ENCODE data around the gene SLIT1.

The SLIT1 gene

GRCh38 chr10:97078261-97078937, 107.4 kb downstream of the SLIT1 start:
- DNase-seq, result no peak

- DNase-seq, result no peak
Measured at GRCh38 chr10:97076781-97077180, 109.0 kb downstream of the SLIT1 start.

GRCh38 chr10:97075961-97076525, 109.7 kb downstream of the SLIT1 start:
- no peak for DNase-seq

- DNase-seq, result no peak
Measured at GRCh38 chr10:97075421-97075820, 110.3 kb downstream of the SLIT1 start.

GRCh38 chr10:97074256-97075145, 111.3 kb downstream of the SLIT1 start:
- DNase-seq, result no peak

GRCh38 chr10:97072851-97073665, 112.7 kb downstream of the SLIT1 start:
- DNase-seq, result peak; percentile 1

- DNase-seq, result no peak
Measured at GRCh38 chr10:97071496-97071895, 114.3 kb downstream of the SLIT1 start.

- DNase-seq, result no peak
Measured at GRCh38 chr10:97069576-97070362, 116.0 kb downstream of the SLIT1 start.

GRCh38 chr10:97069026-97069425, 116.7 kb downstream of the SLIT1 start:
- DNase-seq, result no peak

- DNase-seq, result no peak
Measured at GRCh38 chr10:97067716-97068391, 117.9 kb downstream of the SLIT1 start.

GRCh38 chr10:97066877-97067555, 118.7 kb downstream of the SLIT1 start:
- DNase-seq, result no peak

- no peak for DNase-seq
Measured at GRCh38 chr10:97065686-97066660, 119.8 kb downstream of the SLIT1 start.

GRCh38 chr10:97065128-97065527, 120.6 kb downstream of the SLIT1 start:
- DNase-seq, result no peak

- no peak for DNase-seq
Measured at GRCh38 chr10:97063983-97064837, 121.5 kb downstream of the SLIT1 start.

- no peak for DNase-seq
Measured at GRCh38 chr10:97063271-97063982, 122.3 kb downstream of the SLIT1 start.

GRCh38 chr10:97062456-97062855, 123.3 kb downstream of the SLIT1 start:
- DNase-seq, result no peak

GRCh38 chr10:97062046-97062445, 123.7 kb downstream of the SLIT1 start:
- no peak for DNase-seq

- DNase-seq, result no peak
Measured at GRCh38 chr10:97061423-97061822, 124.3 kb downstream of the SLIT1 start.

All from NCI-H748 treated with DMSO at 0.1 percent for 48 hours (cell line).